Kidney epithelial cell (primary cell): ENCODE measurements around the gene TMEM30B. TPM values are rescaled to one million over a fixed set of nuclear protein-coding genes. Genes with fewer than 3 reads are reported as not detected.
A peak's percentile ranks its signal among the peaks of the same experiment; 100 is the strongest.
"Not testable (repeated sequence)": the region's sequence is repeated elsewhere in the genome, so short reads cannot be mapped to it uniquely, and the experiment has no call there.

Experiments used
- DNase-seq: peaks from one replicate; pipeline ENCODE4 v3.0.0-alpha.2; 2010; ENCODE audit warnings: low read depth
- H3K27me3 ChIP-seq: 2 replicates; pipeline ENCODE4 v1.6.0; 2011; ENCODE audit warnings: low read length; ENCODE audit not compliant: control insufficient read depth, insufficient read depth
- H3K36me3 ChIP-seq: 2 replicates; pipeline ENCODE4 v1.5.1; 2011; ENCODE audit warnings: low read length; ENCODE audit not compliant: control insufficient read depth, insufficient read depth
- H3K4me3 ChIP-seq: 2 replicates; pipeline ENCODE4 v1.5.1; 2011; ENCODE audit warnings: low read depth, mild to moderate bottlenecking, control low read depth, low read length
- total RNA-seq: library from RNA; depleted of rRNA; stranded (reverse); fragments of >200 nt; gene quantifications from 2 replicates; pipeline ENCODE4 v1.2.3, GENCODE V29; 2015
- TF ChIP-seq, protein P1 (sequence below): IDR thresholded peaks from 2 replicates; pipeline ENCODE4 v1.5.1; 2011; ENCODE audit warnings: mild to moderate bottlenecking, moderate library complexity, low read length, control low read depth, inconsistent platforms; ENCODE audit not compliant: insufficient read depth, poor library complexity, severe bottlenecking

Gene TMEM30B
- total RNA-seq, 1 donor from 2014 or later: 11.3 TPM

DNA sequence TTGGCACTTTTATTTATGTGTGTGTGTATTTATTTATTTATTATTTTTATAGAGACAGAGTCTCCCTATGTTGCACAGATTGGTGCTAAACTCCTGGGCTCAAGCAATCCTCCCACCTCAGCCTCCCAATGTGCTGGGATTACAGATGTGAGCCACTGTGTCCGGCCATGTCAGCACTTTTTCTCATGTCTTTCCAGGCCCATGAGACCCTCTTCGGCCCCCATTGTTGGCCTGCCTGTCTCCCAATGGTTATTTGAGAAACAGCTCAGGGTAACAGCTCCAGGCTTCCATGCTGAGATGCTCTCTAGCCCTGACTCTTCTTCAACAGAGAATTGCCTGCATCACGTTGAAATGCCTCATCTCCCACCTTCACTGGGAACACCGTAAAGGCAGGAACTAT is 34.4 kb downstream of the TMEM30B start:
- no peaks in the 10 kb centered on the region for H3K27me3 ChIP-seq
- TF ChIP-seq, protein P1, sequence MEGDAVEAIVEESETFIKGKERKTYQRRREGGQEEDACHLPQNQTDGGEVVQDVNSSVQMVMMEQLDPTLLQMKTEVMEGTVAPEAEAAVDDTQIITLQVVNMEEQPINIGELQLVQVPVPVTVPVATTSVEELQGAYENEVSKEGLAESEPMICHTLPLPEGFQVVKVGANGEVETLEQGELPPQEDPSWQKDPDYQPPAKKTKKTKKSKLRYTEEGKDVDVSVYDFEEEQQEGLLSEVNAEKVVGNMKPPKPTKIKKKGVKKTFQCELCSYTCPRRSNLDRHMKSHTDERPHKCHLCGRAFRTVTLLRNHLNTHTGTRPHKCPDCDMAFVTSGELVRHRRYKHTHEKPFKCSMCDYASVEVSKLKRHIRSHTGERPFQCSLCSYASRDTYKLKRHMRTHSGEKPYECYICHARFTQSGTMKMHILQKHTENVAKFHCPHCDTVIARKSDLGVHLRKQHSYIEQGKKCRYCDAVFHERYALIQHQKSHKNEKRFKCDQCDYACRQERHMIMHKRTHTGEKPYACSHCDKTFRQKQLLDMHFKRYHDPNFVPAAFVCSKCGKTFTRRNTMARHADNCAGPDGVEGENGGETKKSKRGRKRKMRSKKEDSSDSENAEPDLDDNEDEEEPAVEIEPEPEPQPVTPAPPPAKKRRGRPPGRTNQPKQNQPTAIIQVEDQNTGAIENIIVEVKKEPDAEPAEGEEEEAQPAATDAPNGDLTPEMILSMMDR: no peak
- no peak overlapping the region for H3K4me3 ChIP-seq
- no peaks in the 10 kb centered on the region for H3K36me3 ChIP-seq
- no peak for DNase-seq

DNA sequence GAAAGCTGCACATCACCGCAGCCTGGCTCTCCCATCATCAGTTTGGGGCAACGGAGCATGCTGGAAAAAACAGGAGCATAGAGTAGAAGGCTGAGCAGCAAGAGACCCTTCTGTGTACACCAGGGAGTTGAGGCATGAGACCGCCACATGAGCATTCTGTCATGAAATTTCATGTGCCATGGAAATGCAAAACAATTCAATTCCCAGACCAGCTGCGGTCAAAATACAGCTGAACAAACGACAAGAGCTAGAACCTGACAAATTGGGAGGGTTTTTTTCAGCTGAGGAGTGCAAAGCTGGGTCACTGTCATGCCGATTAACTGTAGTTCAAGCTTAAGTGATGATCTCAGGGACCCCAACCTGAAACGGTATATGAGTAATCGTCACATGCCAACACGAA is 37.1 kb downstream of the TMEM30B start:
- DNase-seq: no peak
- TF ChIP-seq, protein P1: no peak

DNA sequence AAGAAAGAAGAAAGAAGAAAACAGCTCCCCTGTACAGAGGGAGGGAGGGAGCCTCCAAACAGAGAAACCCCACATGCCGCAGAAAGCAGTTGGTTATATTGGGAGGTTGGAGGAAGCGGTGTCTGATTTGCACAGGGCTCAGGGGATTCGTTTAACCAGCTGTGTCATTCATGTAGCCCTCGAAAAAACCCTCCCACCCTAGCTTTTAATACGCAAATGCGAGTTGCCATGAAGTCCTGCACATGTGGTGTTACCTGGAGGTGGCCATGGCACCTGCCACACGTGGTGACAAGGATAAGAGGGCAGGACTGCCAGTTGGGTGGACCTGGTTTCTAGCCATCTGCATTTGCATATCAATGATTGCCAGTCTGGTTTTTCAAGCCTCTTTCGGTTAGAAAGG is 40.9 kb downstream of the TMEM30B start:
- Histone ChIP-seq H3K27me3 (no peaks in the 10 kb centered on the region), H3K36me3 (no peaks in the 10 kb centered on the region), H3K4me3 (no peak overlapping the region)
- TF ChIP-seq, protein P1: no peak
- DNase-seq: no peak

More for the DNA sequence above, 37.1 kb downstream of the TMEM30B start:
- no peaks in the 10 kb centered on the region for H3K36me3 ChIP-seq
- no peak overlapping the region for H3K4me3 ChIP-seq
- no peaks in the 10 kb centered on the region for H3K27me3 ChIP-seq

DNA sequence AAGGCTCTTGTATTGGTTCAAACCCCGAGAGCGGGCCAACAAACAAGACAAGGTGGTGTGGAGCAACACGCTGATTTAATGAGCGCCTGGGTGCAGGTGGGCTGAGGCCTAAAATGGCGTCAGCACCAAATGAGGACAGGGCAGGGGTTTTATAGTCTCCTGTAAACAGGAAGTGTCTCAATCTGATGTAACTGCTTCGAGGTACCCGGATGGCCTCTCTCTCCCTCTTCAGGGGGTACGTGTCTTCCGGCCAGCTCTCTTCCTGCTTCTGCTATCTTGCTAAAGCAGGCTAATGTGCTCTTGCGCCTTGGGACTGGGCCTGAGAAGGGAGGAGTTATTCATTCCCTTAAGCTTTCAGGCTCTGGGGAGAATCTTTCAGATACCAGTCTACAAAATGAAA is 41.9 kb downstream of the TMEM30B start:
- not testable (repeated sequence) for DNase-seq

DNA sequence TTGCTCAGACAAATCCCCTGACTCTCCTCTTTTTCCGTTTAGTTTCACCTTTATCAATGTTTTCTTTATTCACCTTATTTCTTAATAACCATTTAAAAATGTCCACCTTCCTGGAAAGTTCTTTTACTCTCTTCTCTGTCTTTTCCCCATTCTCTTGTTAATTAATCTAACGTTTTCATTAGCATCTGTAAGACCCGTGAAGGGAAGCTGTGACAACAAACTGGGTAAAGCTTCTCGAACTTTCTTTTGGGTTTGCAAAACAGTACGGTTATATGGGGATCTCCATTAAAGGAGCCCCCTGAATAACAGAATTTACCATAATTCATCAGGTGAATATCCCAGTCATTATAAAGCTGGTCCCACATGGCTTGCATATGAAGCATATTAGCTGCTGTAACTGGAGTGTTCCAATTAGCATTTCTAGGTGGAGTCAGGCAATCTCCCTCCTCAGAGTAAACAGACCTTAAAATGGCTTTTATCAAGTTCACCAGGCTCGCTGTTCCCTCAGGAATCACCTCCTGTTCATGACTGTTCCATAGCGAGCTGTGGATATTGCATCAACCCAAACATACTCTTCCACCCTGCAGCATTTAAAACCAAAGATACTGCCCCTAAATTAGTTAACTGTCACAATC is 42.4 kb downstream of the TMEM30B start:
- TF ChIP-seq, protein P1: no peak
- Histone ChIP-seq H3K4me3 (no peak overlapping the region), H3K27me3 (no peaks in the 10 kb centered on the region), H3K36me3 (no peaks in the 10 kb centered on the region)
- DNase-seq: no peak

More for the DNA sequence above, 41.9 kb downstream of the TMEM30B start:
- H3K27me3 ChIP-seq, H3K4me3 ChIP-seq, H3K36me3 ChIP-seq: not testable (repeated sequence)

DNA sequence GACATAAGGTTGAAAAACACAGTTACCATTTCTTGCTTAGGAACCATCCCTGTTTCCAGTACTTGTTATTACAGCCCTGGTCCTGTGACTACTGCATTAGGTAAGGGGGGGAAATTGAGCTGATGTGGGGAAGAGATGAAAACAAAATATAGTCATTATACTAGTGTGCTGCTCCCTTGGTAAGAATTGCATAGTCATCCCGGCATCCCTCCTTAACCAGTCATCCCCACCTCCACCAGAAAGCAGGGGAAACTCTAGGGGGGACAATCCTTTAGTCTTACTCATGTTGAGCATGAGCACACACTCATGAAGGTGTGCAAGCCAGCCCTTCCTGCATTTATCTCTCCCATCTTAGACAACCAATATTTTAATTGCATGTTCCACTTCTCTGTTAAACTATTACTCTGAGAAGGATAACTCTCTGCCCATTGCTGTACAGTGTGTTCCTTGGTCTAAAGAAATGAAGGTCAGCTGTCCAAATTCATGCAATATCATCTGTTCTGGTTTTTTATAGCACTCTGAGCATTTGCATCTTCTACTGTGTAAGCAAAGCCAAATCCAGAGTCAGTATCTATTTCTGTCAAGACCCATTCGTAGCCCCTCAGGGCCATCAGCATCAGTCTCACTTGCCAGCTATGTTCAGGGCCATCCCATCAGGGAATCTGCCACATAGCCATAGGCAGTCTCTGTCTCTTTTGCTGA is 46.8 kb downstream of the TMEM30B start:
- Histone ChIP-seq H3K27me3 (no peaks in the 10 kb centered on the region), H3K36me3 (no peaks in the 10 kb centered on the region), H3K4me3 (no peak overlapping the region)
- peak; percentile 43 for DNase-seq
- TF ChIP-seq, protein P1: no peak
